HepG2 (cell line): Measurements from ENCODE around the gene BTBD1. TPM values are rescaled to one million over a fixed set of nuclear protein-coding genes. Genes with fewer than 3 reads are reported as not detected.

Experiments used
- CBX5 ChIP-seq: sonication (generic); formaldehyde crosslinking; IDR thresholded peaks from 2 replicates; pipeline ENCODE4 v1.4.0; 2020; ENCODE audit warnings: missing genetic modification reagents, borderline replicate concordance
- CCAR2 ChIP-seq: fragments of 200-400 bp; formaldehyde crosslinking; optimal IDR thresholded peaks from 2 replicates; pipeline ENCODE3; 2018; ENCODE audit warnings: low read depth, mild to moderate bottlenecking, low read length, moderate library complexity
- JUND ChIP-seq: sonication (generic); formaldehyde crosslinking; IDR thresholded peaks from 2 replicates; pipeline ENCODE4 v1.8.0; 2022; ENCODE audit warnings: mild to moderate bottlenecking, missing genetic modification reagents
- NCOA2 ChIP-seq: sonication (generic); formaldehyde crosslinking; IDR thresholded peaks from 2 replicates; pipeline ENCODE4 v1.8.0; 2022; ENCODE audit warnings: inconsistent platforms
- NFE2L1 ChIP-seq: sonication (generic); formaldehyde crosslinking; IDR thresholded peaks from 2 replicates; pipeline ENCODE4 v1.4.0; 2020; ENCODE audit warnings: missing genetic modification reagents, mild to moderate bottlenecking, borderline replicate concordance
- RARA ChIP-seq: IDR thresholded peaks from 2 replicates; pipeline ENCODE4 v1.6.1; 2016; ENCODE audit warnings: missing genetic modification reagents, missing compliant biosample characterization
- SAP130 ChIP-seq: IDR thresholded peaks from 2 replicates; pipeline ENCODE4 v1.6.1; 2016; ENCODE audit warnings: low read depth
- SCMH1 ChIP-seq: sonication (generic); formaldehyde crosslinking; IDR thresholded peaks from 2 replicates; pipeline ENCODE4 v1.9.0; 2021; ENCODE audit warnings: missing genetic modification reagents, mild to moderate bottlenecking, borderline replicate concordance
- TBX3 ChIP-seq: fragments of 450-650 bp; IDR thresholded peaks from 2 replicates; pipeline ENCODE4 v1.6.1; 2017; ENCODE audit warnings: antibody characterized with exemption, mild to moderate bottlenecking, inconsistent platforms, borderline replicate concordance
- ZBTB42 ChIP-seq: sonication (generic); formaldehyde crosslinking; IDR thresholded peaks from 2 replicates; pipeline ENCODE4 v1.5.0; 2020; ENCODE audit warnings: mild to moderate bottlenecking, missing genetic modification reagents
- ZNF160 ChIP-seq: sonication (generic); formaldehyde crosslinking; IDR thresholded peaks from 2 replicates; pipeline ENCODE4 v1.8.0; 2022; ENCODE audit warnings: mild to moderate bottlenecking, inconsistent platforms, missing genetic modification reagents
- ZNF382 ChIP-seq: sonication (generic); formaldehyde crosslinking; IDR thresholded peaks from 2 replicates; pipeline ENCODE4 v1.5.0; 2020; ENCODE audit warnings: missing genetic modification reagents, mild to moderate bottlenecking, borderline replicate concordance
- ZNF484 ChIP-seq: sonication (generic); formaldehyde crosslinking; IDR thresholded peaks from 2 replicates; pipeline ENCODE4 v1.5.1; 2020; ENCODE audit warnings: mild to moderate bottlenecking, low read depth, missing genetic modification reagents, borderline replicate concordance
- ZNF615 ChIP-seq: sonication (generic); formaldehyde crosslinking; IDR thresholded peaks from 2 replicates; pipeline ENCODE4 v1.5.0; 2020; ENCODE audit warnings: mild to moderate bottlenecking, missing genetic modification reagents, borderline replicate concordance
- ZNF772 ChIP-seq: sonication (generic); formaldehyde crosslinking; IDR thresholded peaks from 2 replicates; pipeline ENCODE4 v1.5.0; 2020; ENCODE audit warnings: mild to moderate bottlenecking, missing genetic modification reagents
- ZSCAN9 ChIP-seq: IDR thresholded peaks from 2 replicates; pipeline ENCODE4 v1.6.1; 2016; ENCODE audit warnings: borderline replicate concordance
- polyA plus RNA-seq, 8 experiments: library from polyadenylated mRNA; depleted of rRNA in 3 of 8; stranded (reverse) in 7 of 8; unstranded in 1 of 8; fragments of >200 nt; fragmentation: Illumina TruSeq in 4 of 8; extraction: Trizol in 4 of 8; gene quantifications; 2 replicates each; pipeline versions ENCODE4 v1.2.1 to v1.2.3, GENCODE V29; 2011 to 2016; ENCODE audit warnings: low read depth in 4 of 8, missing spikeins in 1 of 8, mixed read lengths in 1 of 8; ENCODE audit not compliant: insufficient read depth in 1 of 8
- total RNA-seq, 5 experiments: library from RNA; depleted of rRNA; stranded (reverse); fragments of >200 nt; fragmentation: Illumina TruSeq; extraction: Trizol; gene quantifications; 2 replicates each; pipeline ENCODE4 v1.2.3, GENCODE V29; 2016; ENCODE audit warnings: low read depth in 1 of 5
- TF ChIP-seq, protein P1 (sequence below): sonication (generic); formaldehyde crosslinking; IDR thresholded peaks from 2 replicates; pipeline ENCODE4 v1.4.0; 2020; ENCODE audit warnings: mild to moderate bottlenecking, missing genetic modification reagents
- TF ChIP-seq, protein P2 (sequence below): sonication (generic); formaldehyde crosslinking; IDR thresholded peaks from 2 replicates; pipeline ENCODE4 v1.5.0; 2020; ENCODE audit warnings: missing genetic modification reagents, mild to moderate bottlenecking, borderline replicate concordance
- TF ChIP-seq, protein P3 (sequence below): sonication (generic); formaldehyde crosslinking; IDR thresholded peaks from 2 replicates; pipeline ENCODE4 v1.4.0; 2020; ENCODE audit warnings: missing genetic modification reagents
- TF ChIP-seq, protein P4 (sequence below): sonication (generic); formaldehyde crosslinking; IDR thresholded peaks from 2 replicates; pipeline ENCODE4 v1.9.0; 2022; ENCODE audit warnings: low read depth, missing genetic modification reagents
- TF ChIP-seq, protein P5 (sequence below): sonication (generic); formaldehyde crosslinking; IDR thresholded peaks from 2 replicates; pipeline ENCODE4 v1.4.0; 2020; ENCODE audit warnings: missing genetic modification reagents

The BTBD1 gene
- total and polyA plus RNA-seq, 2 of the 13 experiments (the other 11 are each of a cell fraction or from before 2014, with no cell fraction given) = 32.1 to 53.9 TPM

DNA sequence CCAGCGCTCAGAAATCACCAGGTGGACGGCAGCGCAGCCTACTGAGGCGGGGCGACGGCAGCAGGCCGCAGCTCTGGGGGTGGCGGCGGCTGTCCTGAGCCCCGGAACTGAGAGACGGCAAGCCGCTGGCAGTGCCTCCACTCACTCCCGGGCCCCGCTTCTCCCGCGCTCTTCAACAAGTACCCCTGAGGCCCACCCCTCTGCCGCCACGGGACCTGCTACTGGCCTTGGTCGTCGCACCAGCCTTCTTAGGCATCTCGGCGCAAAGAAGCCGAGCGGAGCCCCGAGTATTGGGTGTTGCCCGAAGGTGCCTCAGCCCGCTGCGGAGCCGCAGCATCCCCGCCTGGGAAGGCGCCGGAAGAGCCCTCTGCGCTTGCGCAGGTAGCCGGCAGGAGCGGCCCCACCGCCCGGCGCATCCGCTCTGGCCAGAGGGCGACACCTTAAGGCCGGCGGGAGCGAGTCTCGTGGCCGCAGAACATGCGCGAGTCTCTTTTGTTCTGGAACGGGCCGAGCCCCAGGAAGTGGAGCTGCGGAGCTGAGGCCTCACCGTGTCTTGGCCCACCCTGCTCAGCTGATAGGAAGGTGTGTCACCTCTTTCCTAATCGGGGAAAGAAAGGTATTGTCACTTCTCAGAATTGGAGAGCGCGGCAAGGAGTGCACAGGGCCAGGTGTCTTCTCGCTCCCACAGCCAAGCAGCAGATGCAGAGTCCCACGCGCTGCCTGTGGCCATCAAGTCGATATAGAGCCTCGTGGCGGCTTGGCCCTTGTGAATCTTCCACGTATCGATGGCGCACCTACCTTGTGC lies 55.6 kb downstream of the BTBD1 start, which contains the start of gene C15orf40 (continued):
- TF ChIP-seq, protein P1, sequence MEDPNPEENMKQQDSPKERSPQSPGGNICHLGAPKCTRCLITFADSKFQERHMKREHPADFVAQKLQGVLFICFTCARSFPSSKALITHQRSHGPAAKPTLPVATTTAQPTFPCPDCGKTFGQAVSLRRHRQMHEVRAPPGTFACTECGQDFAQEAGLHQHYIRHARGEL = peak; percentile 77; the same call in 1 of the 2 replicates
- peak; percentile 80 for TF ChIP-seq SAP130 (CRISPR knock-in tag)
- 0 out of 2 replicates have a peak, but pooled peaks have one; percentile 20 for TF ChIP-seq TBX3
- no peak for TF ChIP-seq CCAR2
- TF ChIP-seq ZSCAN9 = 0 out of 2 replicates have a peak, but pooled peaks have one; percentile 41
- TF ChIP-seq ZNF484 (CRISPR knock-in tag) = no peak
- no peak for TF ChIP-seq ZBTB42
- TF ChIP-seq, protein P2, sequence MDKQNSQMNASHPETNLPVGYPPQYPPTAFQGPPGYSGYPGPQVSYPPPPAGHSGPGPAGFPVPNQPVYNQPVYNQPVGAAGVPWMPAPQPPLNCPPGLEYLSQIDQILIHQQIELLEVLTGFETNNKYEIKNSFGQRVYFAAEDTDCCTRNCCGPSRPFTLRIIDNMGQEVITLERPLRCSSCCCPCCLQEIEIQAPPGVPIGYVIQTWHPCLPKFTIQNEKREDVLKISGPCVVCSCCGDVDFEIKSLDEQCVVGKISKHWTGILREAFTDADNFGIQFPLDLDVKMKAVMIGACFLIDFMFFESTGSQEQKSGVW = no peak; the same call in 1 of the 2 replicates
- no peak for TF ChIP-seq ZNF382 (CRISPR knock-in tag)
- TF ChIP-seq RARA (CRISPR knock-in tag) = no peak
- peak; percentile 69; the same call in 1 of the 2 replicates for TF ChIP-seq ZNF772 (CRISPR knock-in tag)
- TF ChIP-seq, protein P3, sequence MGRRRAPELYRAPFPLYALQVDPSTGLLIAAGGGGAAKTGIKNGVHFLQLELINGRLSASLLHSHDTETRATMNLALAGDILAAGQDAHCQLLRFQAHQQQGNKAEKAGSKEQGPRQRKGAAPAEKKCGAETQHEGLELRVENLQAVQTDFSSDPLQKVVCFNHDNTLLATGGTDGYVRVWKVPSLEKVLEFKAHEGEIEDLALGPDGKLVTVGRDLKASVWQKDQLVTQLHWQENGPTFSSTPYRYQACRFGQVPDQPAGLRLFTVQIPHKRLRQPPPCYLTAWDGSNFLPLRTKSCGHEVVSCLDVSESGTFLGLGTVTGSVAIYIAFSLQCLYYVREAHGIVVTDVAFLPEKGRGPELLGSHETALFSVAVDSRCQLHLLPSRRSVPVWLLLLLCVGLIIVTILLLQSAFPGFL = no peak
- TF ChIP-seq NFE2L1 (CRISPR knock-in tag) = peak; percentile 59; the same call in 1 of the 2 replicates
- TF ChIP-seq NCOA2 (CRISPR knock-in tag) = peak; percentile 49; the same call in 1 of the 2 replicates
- TF ChIP-seq SCMH1 = no peak
- TF ChIP-seq, protein P4, sequence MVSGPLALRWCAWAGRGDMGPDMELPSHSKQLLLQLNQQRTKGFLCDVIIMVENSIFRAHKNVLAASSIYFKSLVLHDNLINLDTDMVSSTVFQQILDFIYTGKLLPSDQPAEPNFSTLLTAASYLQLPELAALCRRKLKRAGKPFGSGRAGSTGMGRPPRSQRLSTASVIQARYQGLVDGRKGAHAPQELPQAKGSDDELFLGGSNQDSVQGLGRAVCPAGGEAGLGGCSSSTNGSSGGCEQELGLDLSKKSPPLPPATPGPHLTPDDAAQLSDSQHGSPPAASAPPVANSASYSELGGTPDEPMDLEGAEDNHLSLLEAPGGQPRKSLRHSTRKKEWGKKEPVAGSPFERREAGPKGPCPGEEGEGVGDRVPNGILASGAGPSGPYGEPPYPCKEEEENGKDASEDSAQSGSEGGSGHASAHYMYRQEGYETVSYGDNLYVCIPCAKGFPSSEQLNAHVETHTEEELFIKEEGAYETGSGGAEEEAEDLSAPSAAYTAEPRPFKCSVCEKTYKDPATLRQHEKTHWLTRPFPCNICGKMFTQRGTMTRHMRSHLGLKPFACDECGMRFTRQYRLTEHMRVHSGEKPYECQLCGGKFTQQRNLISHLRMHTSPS (CRISPR knock-in tag) = 0 out of 2 replicates have a peak, but pooled peaks have one; percentile 27
- TF ChIP-seq, protein P5, sequence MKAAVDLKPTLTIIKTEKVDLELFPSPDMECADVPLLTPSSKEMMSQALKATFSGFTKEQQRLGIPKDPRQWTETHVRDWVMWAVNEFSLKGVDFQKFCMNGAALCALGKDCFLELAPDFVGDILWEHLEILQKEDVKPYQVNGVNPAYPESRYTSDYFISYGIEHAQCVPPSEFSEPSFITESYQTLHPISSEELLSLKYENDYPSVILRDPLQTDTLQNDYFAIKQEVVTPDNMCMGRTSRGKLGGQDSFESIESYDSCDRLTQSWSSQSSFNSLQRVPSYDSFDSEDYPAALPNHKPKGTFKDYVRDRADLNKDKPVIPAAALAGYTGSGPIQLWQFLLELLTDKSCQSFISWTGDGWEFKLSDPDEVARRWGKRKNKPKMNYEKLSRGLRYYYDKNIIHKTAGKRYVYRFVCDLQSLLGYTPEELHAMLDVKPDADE = peak; percentile 58; the same call in 1 of the 2 replicates
- 0 out of 2 replicates have a peak, but pooled peaks have one; percentile 5 for TF ChIP-seq ZNF615 (CRISPR knock-in tag)
- peak; percentile 77; the same call in 1 of the 2 replicates for TF ChIP-seq CBX5 (CRISPR knock-in tag)
- peak; percentile 85 for TF ChIP-seq ZNF160 (CRISPR knock-in tag)
- no peak for TF ChIP-seq JUND
